IMR-90 (cell line): ENCODE measurements around the gene HAND2.

ENCODE experiments used
- BHLHE40 ChIP-seq: fragments of 150-350 bp; IDR thresholded peaks from 2 replicates; pipeline ENCODE4 v1.6.1; 2016; ENCODE audit warnings: mild to moderate bottlenecking, low read depth, low read length
- CEBPB ChIP-seq: IDR thresholded peaks from 2 replicates; pipeline ENCODE4 v1.6.1; 2012; ENCODE audit warnings: low read depth, low read length, improper control_type of control experiment
- CHD1 ChIP-seq: IDR thresholded peaks from 2 replicates; pipeline ENCODE4 v1.6.1; 2012; ENCODE audit warnings: low read depth, low read length, improper control_type of control experiment
- FOS ChIP-seq: fragments of 150-350 bp; IDR thresholded peaks from 2 replicates; pipeline ENCODE4 v1.6.1; 2016; ENCODE audit warnings: low read depth, low read length
- MXI1 ChIP-seq: IDR thresholded peaks from 2 replicates; pipeline ENCODE4 v1.6.1; 2012; ENCODE audit warnings: low read depth, mild to moderate bottlenecking, low read length, moderate library complexity, borderline replicate concordance
- POLR2A ChIP-seq: IDR thresholded peaks from 2 replicates; pipeline ENCODE4 v1.6.1; 2012; ENCODE audit warnings: mild to moderate bottlenecking, low read depth, low read length
- RFX5 ChIP-seq: IDR thresholded peaks from 2 replicates; pipeline ENCODE4 v1.8.0; 2012; ENCODE audit warnings: low read depth, mild to moderate bottlenecking, low read length, moderate library complexity
- SMC3 ChIP-seq: fragments of 150-350 bp; IDR thresholded peaks from 2 replicates; pipeline ENCODE4 v1.6.1; 2016; ENCODE audit warnings: low read depth, mild to moderate bottlenecking, antibody characterized with exemption, low read length, moderate library complexity
- TF ChIP-seq, protein P1 (sequence below): fragments of 150-350 bp; IDR thresholded peaks from 2 replicates; pipeline ENCODE4 v1.6.1; 2016; ENCODE audit warnings: low read depth, mild to moderate bottlenecking, low read length, moderate library complexity, borderline replicate concordance
- TF ChIP-seq, protein P2 (sequence below): conservative IDR thresholded peaks from 2 replicates; pipeline ENCODE4 v1.5.1; 2012; ENCODE audit warnings: mild to moderate bottlenecking, low read depth, low read length, improper control_type of control experiment
- TF ChIP-seq, protein P3 (sequence below): fragments of 150-350 bp; IDR thresholded peaks from 2 replicates; pipeline ENCODE4 v1.6.1; 2017; ENCODE audit warnings: mild to moderate bottlenecking, antibody characterized with exemption, low read length, low read depth

DNA sequence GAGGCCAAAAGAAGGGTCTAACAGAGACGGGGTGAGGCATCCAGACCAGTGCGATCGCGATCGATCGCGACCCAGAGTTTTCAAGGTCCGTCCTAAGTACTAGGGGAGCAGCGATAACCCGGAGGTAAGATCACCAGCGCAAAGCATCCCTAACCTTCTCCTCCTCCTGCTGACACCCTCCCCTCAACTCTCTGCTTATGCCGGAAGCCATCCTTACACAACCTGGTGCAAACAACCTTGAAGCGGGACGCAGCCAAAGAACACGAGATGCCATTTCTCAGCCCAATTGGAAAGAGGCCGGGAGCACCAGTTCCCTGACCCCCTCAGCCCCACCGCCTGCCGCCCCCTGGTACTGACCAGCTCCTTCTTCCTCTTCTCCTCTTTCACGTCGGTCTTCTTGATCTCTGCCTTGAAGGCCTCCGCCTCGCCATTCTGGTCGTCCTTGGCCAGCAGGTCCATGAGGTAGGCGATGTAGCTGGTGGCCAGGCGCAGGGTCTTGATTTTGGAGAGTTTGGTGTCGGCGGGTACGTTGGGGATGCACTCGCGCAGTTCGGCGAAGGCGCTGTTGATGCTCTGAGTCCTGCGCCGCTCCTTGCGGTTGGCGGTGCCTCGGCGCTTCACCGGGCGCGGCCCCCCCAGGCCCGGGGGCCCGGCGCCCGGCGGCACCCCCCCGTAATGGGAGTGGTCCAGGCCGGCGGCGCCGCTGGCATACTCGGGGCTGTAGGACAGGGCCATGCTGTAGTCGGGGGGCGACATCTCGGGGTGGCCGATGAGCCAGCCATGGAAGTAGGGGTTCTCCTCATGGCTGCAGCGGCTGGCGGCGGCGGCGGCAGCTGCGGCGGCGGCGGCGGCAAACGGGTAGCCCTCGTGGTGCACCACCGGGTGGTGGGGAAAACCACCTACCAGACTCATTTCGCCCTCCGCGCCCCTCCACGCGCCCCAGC is 1.4 kb downstream of the HAND2 start:
- TF ChIP-seq, protein P1, sequence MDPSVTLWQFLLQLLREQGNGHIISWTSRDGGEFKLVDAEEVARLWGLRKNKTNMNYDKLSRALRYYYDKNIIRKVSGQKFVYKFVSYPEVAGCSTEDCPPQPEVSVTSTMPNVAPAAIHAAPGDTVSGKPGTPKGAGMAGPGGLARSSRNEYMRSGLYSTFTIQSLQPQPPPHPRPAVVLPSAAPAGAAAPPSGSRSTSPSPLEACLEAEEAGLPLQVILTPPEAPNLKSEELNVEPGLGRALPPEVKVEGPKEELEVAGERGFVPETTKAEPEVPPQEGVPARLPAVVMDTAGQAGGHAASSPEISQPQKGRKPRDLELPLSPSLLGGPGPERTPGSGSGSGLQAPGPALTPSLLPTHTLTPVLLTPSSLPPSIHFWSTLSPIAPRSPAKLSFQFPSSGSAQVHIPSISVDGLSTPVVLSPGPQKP: no peak
- TF ChIP-seq, protein P2, sequence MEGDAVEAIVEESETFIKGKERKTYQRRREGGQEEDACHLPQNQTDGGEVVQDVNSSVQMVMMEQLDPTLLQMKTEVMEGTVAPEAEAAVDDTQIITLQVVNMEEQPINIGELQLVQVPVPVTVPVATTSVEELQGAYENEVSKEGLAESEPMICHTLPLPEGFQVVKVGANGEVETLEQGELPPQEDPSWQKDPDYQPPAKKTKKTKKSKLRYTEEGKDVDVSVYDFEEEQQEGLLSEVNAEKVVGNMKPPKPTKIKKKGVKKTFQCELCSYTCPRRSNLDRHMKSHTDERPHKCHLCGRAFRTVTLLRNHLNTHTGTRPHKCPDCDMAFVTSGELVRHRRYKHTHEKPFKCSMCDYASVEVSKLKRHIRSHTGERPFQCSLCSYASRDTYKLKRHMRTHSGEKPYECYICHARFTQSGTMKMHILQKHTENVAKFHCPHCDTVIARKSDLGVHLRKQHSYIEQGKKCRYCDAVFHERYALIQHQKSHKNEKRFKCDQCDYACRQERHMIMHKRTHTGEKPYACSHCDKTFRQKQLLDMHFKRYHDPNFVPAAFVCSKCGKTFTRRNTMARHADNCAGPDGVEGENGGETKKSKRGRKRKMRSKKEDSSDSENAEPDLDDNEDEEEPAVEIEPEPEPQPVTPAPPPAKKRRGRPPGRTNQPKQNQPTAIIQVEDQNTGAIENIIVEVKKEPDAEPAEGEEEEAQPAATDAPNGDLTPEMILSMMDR: no peak
- TF ChIP-seq FOS: no peak
- no peak for TF ChIP-seq MXI1
- TF ChIP-seq POLR2A: no peak
- TF ChIP-seq, protein P3, sequence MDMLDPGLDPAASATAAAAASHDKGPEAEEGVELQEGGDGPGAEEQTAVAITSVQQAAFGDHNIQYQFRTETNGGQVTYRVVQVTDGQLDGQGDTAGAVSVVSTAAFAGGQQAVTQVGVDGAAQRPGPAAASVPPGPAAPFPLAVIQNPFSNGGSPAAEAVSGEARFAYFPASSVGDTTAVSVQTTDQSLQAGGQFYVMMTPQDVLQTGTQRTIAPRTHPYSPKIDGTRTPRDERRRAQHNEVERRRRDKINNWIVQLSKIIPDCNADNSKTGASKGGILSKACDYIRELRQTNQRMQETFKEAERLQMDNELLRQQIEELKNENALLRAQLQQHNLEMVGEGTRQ: no peak
- TF ChIP-seq CEBPB: no peak
- TF ChIP-seq BHLHE40: no peak
- TF ChIP-seq CHD1: no peak
- no peak for TF ChIP-seq SMC3
- no peak for TF ChIP-seq RFX5
